Osteocyte (in vitro differentiated cells): ENCODE data around the gene CTXN1. TPM values are rescaled to one million over a fixed set of nuclear protein-coding genes. Genes with fewer than 3 reads are reported as not detected.

Experiments
- DNase-seq: peaks from one replicate; pipeline ENCODE4 v3.0.0; 2021; ENCODE audit warnings: mixed read lengths; ENCODE audit not compliant: unreplicated experiment; ENCODE audit errors: extremely low spot score
- H3K27ac Mint-ChIP-seq: one replicate; pipeline ENCODE4 v1.8.0; 2021; ENCODE audit warnings: mild to moderate bottlenecking, mixed read lengths; ENCODE audit not compliant: unreplicated experiment
- H3K27me3 Mint-ChIP-seq: one replicate; pipeline ENCODE4 v1.8.0; 2021; ENCODE audit warnings: mixed read lengths; ENCODE audit not compliant: unreplicated experiment
- H3K36me3 Mint-ChIP-seq: one replicate; pipeline ENCODE4 v1.8.0; 2021; ENCODE audit warnings: mixed read lengths; ENCODE audit not compliant: unreplicated experiment
- H3K4me1 Mint-ChIP-seq: one replicate; pipeline ENCODE4 v1.8.0; 2021; ENCODE audit warnings: mixed read lengths; ENCODE audit not compliant: unreplicated experiment
- H3K4me3 Mint-ChIP-seq: one replicate; pipeline ENCODE4 v1.8.0; 2021; ENCODE audit warnings: mild to moderate bottlenecking, moderate library complexity, mixed read lengths; ENCODE audit not compliant: unreplicated experiment
- H3K9me3 Mint-ChIP-seq: one replicate; pipeline ENCODE4 v1.8.0; 2021; ENCODE audit warnings: mixed read lengths; ENCODE audit not compliant: unreplicated experiment
- CTCF ChIP-seq: fragments of 200-600 bp; sonication (generic); IDR thresholded peaks from 2 replicates; pipeline ENCODE4 v1.5.0; 2021; ENCODE audit warnings: antibody characterized with exemption, mild to moderate bottlenecking, moderate library complexity
- total RNA-seq: library from RNA; stranded (reverse); gene quantifications from 2 replicates; pipeline ENCODE4 v1.2.1, GENCODE V29; 2021

CTXN1 gene
- total RNA-seq, 1 donor from 2014 or later: 28.8 TPM

GRCh38 chr19:7965921-7966665, 40.2 kb upstream of the CTXN1 start:
- Mint-ChIP-seq H3K36me3 (peaks cover 37% of the 10 kb centered on the region), H3K9me3 (no peaks in the 10 kb centered on the region), H3K27me3 (no peaks in the 10 kb centered on the region), H3K4me1 (no peaks in the 10 kb centered on the region), H3K27ac (no peak overlapping the region), H3K4me3 (no peak overlapping the region)
- no peak for DNase-seq
- no peak for TF ChIP-seq CTCF

GRCh38 chr19:7965259-7965841, 39.4 kb upstream of the CTXN1 start:
- Mint-ChIP-seq H3K9me3 (no peaks in the 10 kb centered on the region), H3K27ac (no peak overlapping the region), H3K4me1 (no peaks in the 10 kb centered on the region), H3K27me3 (no peaks in the 10 kb centered on the region), H3K4me3 (no peak overlapping the region), H3K36me3 (peaks cover 34% of the 10 kb centered on the region)
- TF ChIP-seq CTCF: no peak
- no peak for DNase-seq

GRCh38 chr19:7963566-7963965, 37.6 kb upstream of the CTXN1 start:
- Mint-ChIP-seq H3K27ac (no peak overlapping the region), H3K9me3 (no peaks in the 10 kb centered on the region), H3K36me3 (peaks cover 33% of the 10 kb centered on the region), H3K4me3 (no peak overlapping the region), H3K4me1 (no peaks in the 10 kb centered on the region), H3K27me3 (no peaks in the 10 kb centered on the region)
- DNase-seq: no peak
- TF ChIP-seq CTCF: no peak

GRCh38 chr19:7962644-7963268, 36.8 kb upstream of the CTXN1 start:
- Mint-ChIP-seq H3K27ac (no peak overlapping the region), H3K27me3 (no peaks in the 10 kb centered on the region), H3K4me3 (no peak overlapping the region), H3K36me3 (peaks cover 37% of the 10 kb centered on the region), H3K4me1 (no peaks in the 10 kb centered on the region), H3K9me3 (no peaks in the 10 kb centered on the region)
- TF ChIP-seq CTCF: no peak
- no peak for DNase-seq
